H1 (cell line): ENCODE measurements around the gene KCNJ5.

ENCODE experiments used
- BACH1 ChIP-seq: IDR thresholded peaks from 2 replicates; pipeline ENCODE4 v1.6.1; 2012; ENCODE audit warnings: low read length, improper control_type of control experiment
- CTCF ChIP-seq, 3 experiments: IDR thresholded peaks; 1 replicate in 2 of 3; 2 replicates in 1 of 3; pipeline versions ENCODE4 v1.5.1 to v1.6.1; 2011; ENCODE audit warnings: low read length in 3 of 3, mild to moderate bottlenecking in 3 of 3, inconsistent platforms in 2 of 3, low read depth in 1 of 3, moderate library complexity in 1 of 3; ENCODE audit not compliant: insufficient read depth in 1 of 3; ENCODE audit errors: control extremely low read depth in 1 of 3
- EP300 ChIP-seq, 2 experiments: IDR thresholded peaks; 1 replicate in 1 of 2; 2 replicates in 1 of 2; pipeline ENCODE4 v1.6.1; 2011 to 2012; ENCODE audit warnings: low read depth in 2 of 2, low read length in 2 of 2, mild to moderate bottlenecking in 2 of 2, borderline replicate concordance in 1 of 2, inconsistent platforms in 1 of 2, moderate library complexity in 1 of 2
- EZH2 ChIP-seq: fragments of 200-600 bp; sonication (generic); IDR thresholded peaks from 2 replicates; pipeline ENCODE4 v1.7.1; 2012; ENCODE audit warnings: low read depth, mild to moderate bottlenecking, moderate library complexity, low read length, inconsistent platforms; ENCODE audit not compliant: severe bottlenecking
- FOSL1 ChIP-seq: IDR thresholded peaks from 2 replicates; pipeline ENCODE4 v1.6.1; 2011; ENCODE audit warnings: mild to moderate bottlenecking, low read depth, low read length, moderate library complexity; ENCODE audit not compliant: insufficient read depth
- GABPA ChIP-seq: IDR thresholded peaks from 2 replicates; pipeline ENCODE4 v1.6.1; 2011; ENCODE audit warnings: mild to moderate bottlenecking, low read length, moderate library complexity, borderline replicate concordance; ENCODE audit not compliant: insufficient read depth
- MAX ChIP-seq: IDR thresholded peaks from 2 replicates; pipeline ENCODE4 v1.6.1; 2012; ENCODE audit warnings: inconsistent platforms
- POLR2A ChIP-seq, 2 experiments: IDR thresholded peaks; 1 replicate in 1 of 2; 2 replicates in 1 of 2; pipeline ENCODE4 v1.6.1; 2011; ENCODE audit warnings: low read depth in 2 of 2, low read length in 2 of 2, mild to moderate bottlenecking in 2 of 2; ENCODE audit errors: control extremely low read depth in 1 of 2
- RAD21 ChIP-seq, 2 experiments: IDR thresholded peaks in 1 of 2; conservative IDR thresholded peaks in 1 of 2; 2 replicates each; pipeline ENCODE4 v1.6.1; 2011; ENCODE audit warnings: low read depth in 2 of 2, low read length in 2 of 2, improper control_type of control experiment in 1 of 2, inconsistent platforms in 1 of 2, mild to moderate bottlenecking in 1 of 2, moderate library complexity in 1 of 2
- RBBP5 ChIP-seq: IDR thresholded peaks from 2 replicates; pipeline ENCODE4 v1.7.1; 2012; ENCODE audit warnings: low read depth, mild to moderate bottlenecking, inconsistent platforms, low read length, moderate library complexity, borderline replicate concordance
- RFX5 ChIP-seq: IDR thresholded peaks from 2 replicates; pipeline ENCODE4 v1.6.1; 2011; ENCODE audit warnings: low read depth, low read length, improper control_type of control experiment, borderline replicate concordance
- RNF2 ChIP-seq: fragments of 200-900, 300-1000 bp; sonication (generic); IDR thresholded peaks from 2 replicates; pipeline ENCODE4 v1.7.1; 2016; ENCODE audit warnings: borderline replicate concordance, low read depth, mild to moderate bottlenecking, antibody characterized with exemption, low read length; ENCODE audit not compliant: poor library complexity, severe bottlenecking; ENCODE audit errors: missing control alignments
- SIN3A ChIP-seq, 2 experiments: IDR thresholded peaks in 1 of 2; conservative IDR thresholded peaks in 1 of 2; 2 replicates each; pipeline ENCODE4 v1.6.1; 2011 to 2012; ENCODE audit warnings: low read length in 2 of 2, improper control_type of control experiment in 1 of 2, low read depth in 1 of 2, mild to moderate bottlenecking in 1 of 2
- ZNF274 ChIP-seq: IDR thresholded peaks from 2 replicates; pipeline ENCODE4 v1.7.0; 2012; ENCODE audit warnings: low read length, borderline replicate concordance; ENCODE audit errors: extremely low read depth

- TF ChIP-seq MAX, result no peak
- no peak for TF ChIP-seq CTCF (IDR thresholded peaks at IDR 0.05; ENCODE audit: control extremely low read depth in 1 of 3, insufficient read depth in 1 of 3, low read depth in 1 of 3, low read length in 3 of 3)
- no peak for TF ChIP-seq EP300 (IDR thresholded peaks at IDR 0.05; ENCODE audit: borderline replicate concordance in 1 of 2, low read depth in 2 of 2, low read length in 2 of 2)
- no peak for TF ChIP-seq BACH1
- no peak for TF ChIP-seq RBBP5
- TF ChIP-seq EZH2, result no peak
- no peak for TF ChIP-seq POLR2A (IDR thresholded peaks at IDR 0.05; ENCODE audit: control extremely low read depth in 1 of 2, low read depth in 2 of 2, low read length in 2 of 2)
- TF ChIP-seq RAD21 (IDR thresholded peaks at IDR 0.05 in 1 of 2, conservative IDR thresholded peaks at IDR 0.05 in 1 of 2; ENCODE audit: low read depth in 2 of 2, low read length in 2 of 2), result no peak
- no peak for TF ChIP-seq FOSL1
- TF ChIP-seq SIN3A (conservative IDR thresholded peaks at IDR 0.05 in 1 of 2, IDR thresholded peaks at IDR 0.05 in 1 of 2; ENCODE audit: low read depth in 1 of 2, low read length in 2 of 2), result no peak
- no peak for TF ChIP-seq ZNF274
- TF ChIP-seq RFX5, result no peak
- TF ChIP-seq RNF2, result no peak
- TF ChIP-seq GABPA, result no peak
These were observed 43.8 kb downstream of the KCNJ5 start for GRCh38 chr11:128934926-128935325.
